PC-9 (cell line): ENCODE results near the gene HAUS5. TPM values are rescaled to one million over a fixed set of nuclear protein-coding genes. Genes with fewer than 3 reads are reported as not detected.

Experiments
- BruUV-seq: library from RNA; stranded (reverse); fragments of 400-500 nt; replicated peaks from 2 replicates; lab custom pipeline; 2021; lab: Mats Ljungman, UMichigan
- CTCF ChIA-PET: fragments of 300-600 bp; sonication (Branson Sonifier 250); formaldehyde crosslinking; loops from one replicate; lab custom pipeline; 2022; ENCODE audit warnings: antibody characterized with exemption; lab: Charles Lee
- POLR2A ChIA-PET: fragments of 300-600 bp; sonication (Branson Sonifier 250); formaldehyde crosslinking; loops from one replicate; lab custom pipeline; 2022; ENCODE audit warnings: antibody characterized with exemption; ENCODE audit not compliant: unreplicated experiment; lab: Charles Lee
- DNase-seq, 2 experiments: peaks; one replicate each; pipeline versions ENCODE4 v3.0.0 to v3.0.0-alpha.2; 2015 to 2022; ENCODE audit warnings: mixed read lengths in 1 of 2
- H2AFZ ChIP-seq: fragments of 200-600 bp; sonication (generic); 2 replicates; pipeline ENCODE4 v1.8.1; 2017; ENCODE audit warnings: antibody characterized with exemption
- H3F3A ChIP-seq: fragments of 200-600 bp; sonication (generic); 2 replicates; pipeline ENCODE4 v1.8.1; 2017; ENCODE audit warnings: antibody characterized with exemption, mild to moderate bottlenecking, low read depth; ENCODE audit not compliant: insufficient read depth
- H3K27ac ChIP-seq: fragments of 200-600 bp; sonication (generic); 2 replicates; pipeline ENCODE4 v1.6.1; 2016; ENCODE audit warnings: mixed run types
- H3K27me3 ChIP-seq: fragments of 200-600 bp; sonication (generic); 2 replicates; pipeline ENCODE4 v1.6.1; 2016; ENCODE audit warnings: low read depth, mixed run types; ENCODE audit not compliant: insufficient read depth
- H3K36me3 ChIP-seq: fragments of 200-600 bp; sonication (generic); 2 replicates; pipeline ENCODE4 v1.6.1; 2016; ENCODE audit warnings: low read depth, mixed run types
- H3K4me1 ChIP-seq: fragments of 200-600 bp; sonication (generic); replicated peaks from 2 replicates; pipeline ENCODE4 v1.6.1; 2016; ENCODE audit warnings: mixed run types; ENCODE audit not compliant: insufficient read depth
- H3K4me2 ChIP-seq: fragments of 200-600 bp; sonication (generic); 2 replicates; pipeline ENCODE4 v1.6.1; 2017; ENCODE audit warnings: mixed run types
- H3K4me3 ChIP-seq: fragments of 200-600 bp; sonication (generic); 2 replicates; pipeline ENCODE4 v1.6.1; 2016; ENCODE audit warnings: mixed run types
- H3K79me2 ChIP-seq: fragments of 200-600 bp; sonication (generic); 2 replicates; pipeline ENCODE4 v1.6.1; 2017; ENCODE audit warnings: low read depth, mixed run types
- H3K9me2 ChIP-seq: fragments of 200-600 bp; sonication (generic); 2 replicates; pipeline ENCODE4 v1.8.1; 2017; ENCODE audit warnings: mild to moderate bottlenecking; ENCODE audit not compliant: insufficient read depth
- H3K9me3 ChIP-seq: fragments of 200-600 bp; sonication (generic); 2 replicates; pipeline ENCODE4 v1.8.1; 2016; ENCODE audit warnings: low read depth; ENCODE audit not compliant: insufficient read depth
- H4K20me1 ChIP-seq: fragments of 200-600 bp; sonication (generic); 2 replicates; pipeline ENCODE4 v1.8.1; 2017; ENCODE audit not compliant: insufficient read depth
- CTCF ChIP-seq: fragments of 200-600 bp; sonication (generic); conservative IDR thresholded peaks from 2 replicates; pipeline ENCODE4 v1.6.1; 2017; ENCODE audit warnings: mixed run types, antibody characterized with exemption, mild to moderate bottlenecking, moderate library complexity
- EZH2 ChIP-seq: fragments of 200-600 bp; sonication (generic); IDR thresholded peaks from 2 replicates; pipeline ENCODE4 v1.8.0; 2017; ENCODE audit warnings: antibody characterized with exemption, low read depth
- intact Hi-C: fragments of 100-400 bp; cut with micrococcal nuclease; formaldehyde crosslinking; loops from one replicate; pipeline ENCODE4 v1.10.0; 2022; ENCODE audit not compliant: unreplicated experiment
- total RNA-seq: library from RNA; stranded (reverse); gene quantifications from 2 replicates; pipeline ENCODE4 v1.2.3, GENCODE V29; 2021

Gene HAUS5
- total RNA-seq, 1 experiment from 2014 or later, result 21.7 TPM

GRCh38 chr19:35578707-35579106, 33.8 kb upstream of the HAUS5 start:
- H3K4me2 ChIP-seq, result no peak overlapping the region
- no peak overlapping the region for H3K27ac ChIP-seq
- no TSS peak for BruUV-seq
- no peaks in the 10 kb centered on the region for H3F3A ChIP-seq
- ChIA-PET POLR2A (no interaction called here), CTCF (no interaction called here)
- intact Hi-C loops, result no loop called here
- no peaks in the 10 kb centered on the region for H3K4me1 ChIP-seq
- no peak for DNase-seq
- H3K9me3 ChIP-seq, result peaks cover 5% of the 10 kb centered on the region
- no peaks in the 10 kb centered on the region for H3K79me2 ChIP-seq
- no peaks in the 10 kb centered on the region for H3K36me3 ChIP-seq
- H2AFZ ChIP-seq, result no peak overlapping the region
- H3K27me3 ChIP-seq, result peaks cover 51% of the 10 kb centered on the region
- TF ChIP-seq CTCF, result no peak
- no peak for TF ChIP-seq EZH2
- no peaks in the 10 kb centered on the region for H3K9me2 ChIP-seq
- no peak overlapping the region for H3K4me3 ChIP-seq
- no peaks in the 10 kb centered on the region for H4K20me1 ChIP-seq

GRCh38 chr19:35582760-35583159, 29.8 kb upstream of the HAUS5 start:
- no peaks in the 10 kb centered on the region; the same call in 1 of the 2 replicates for H3K9me3 ChIP-seq
- CTCF ChIA-PET, result no interaction called here
- intact Hi-C loops, result no loop called here
- TF ChIP-seq EZH2, result no peak
- TF ChIP-seq CTCF, result no peak
- POLR2A ChIA-PET, result no interaction called here
- no peak overlapping the region for H3K4me3 ChIP-seq
- no peaks in the 10 kb centered on the region for H3K79me2 ChIP-seq
- H3K4me1 ChIP-seq, result no peaks in the 10 kb centered on the region
- H3K9me2 ChIP-seq, result no peaks in the 10 kb centered on the region
- H3K36me3 ChIP-seq, result no peaks in the 10 kb centered on the region
- H3K27ac ChIP-seq, result no peak overlapping the region
- H3K4me2 ChIP-seq, result no peak overlapping the region
- H2AFZ ChIP-seq, result no peak overlapping the region
- H3K27me3 ChIP-seq, result peaks cover 44% of the 10 kb centered on the region
- DNase-seq, result no peak
- H3F3A ChIP-seq, result no peaks in the 10 kb centered on the region
- no TSS peak for BruUV-seq
- no peaks in the 10 kb centered on the region for H4K20me1 ChIP-seq

GRCh38 chr19:35585848-35586247, 26.7 kb upstream of the HAUS5 start, which contains the start of gene PMIS2:
PMIS2 (plus strand) TSS chr19:35586173; CDS start chr19:35586260, 87 bp downstream.
- CTCF ChIA-PET, result no interaction called here
- Histone ChIP-seq H3K79me2 (no peaks in the 10 kb centered on the region), H3K9me2 (no peaks in the 10 kb centered on the region), H3K4me1 (no peaks in the 10 kb centered on the region), H3K4me2 (no peak within 1 kb of the TSS), H4K20me1 (no peaks in the 10 kb centered on the region), H3K9me3 (no peaks in the 10 kb centered on the region), H2AFZ (no peak within 1 kb of the TSS), H3K27ac (no peak within 1 kb of the TSS), H3K27me3 (peaks cover 53% of the 10 kb centered on the region), H3F3A (no peaks in the 10 kb centered on the region), H3K4me3 (no peak within 1 kb of the TSS), H3K36me3 (no peaks in the 10 kb centered on the region)
- POLR2A ChIA-PET, result no interaction called here
- TF ChIP-seq CTCF (no peak), EZH2 (no peak)
- BruUV-seq, result no TSS peak
- DNase-seq, result no peak
- intact Hi-C loops, result no loop called here
